H9 (cell line): ENCODE data around the gene S1PR5. TPM values are rescaled to one million over a fixed set of nuclear protein-coding genes. Genes with fewer than 3 reads are reported as not detected.

ENCODE experiments used
- DNase-seq: peaks from one replicate; pipeline ENCODE4 v3.0.0-alpha.2; 2017
- H2AFZ ChIP-seq: one replicate; pipeline ENCODE4 v1.6.1; 2013; ENCODE audit warnings: mild to moderate bottlenecking, low read length, control low read depth, moderate library complexity
- H2AK5ac ChIP-seq: 2 replicates; pipeline ENCODE4 v1.6.1; 2013; ENCODE audit warnings: low read length, control low read depth, mixed read lengths; ENCODE audit not compliant: insufficient read length
- H2BK120ac ChIP-seq: one replicate; pipeline ENCODE4 v1.6.1; 2013; ENCODE audit warnings: low read depth, mild to moderate bottlenecking, low read length, control low read depth, inconsistent platforms; ENCODE audit not compliant: poor library complexity, severe bottlenecking
- H2BK12ac ChIP-seq: 2 replicates; pipeline ENCODE4 v1.6.1; 2013; ENCODE audit warnings: low read length, control low read depth, mixed read lengths, low read depth; ENCODE audit not compliant: insufficient read length
- H2BK15ac ChIP-seq: 2 replicates; pipeline ENCODE4 v1.6.1; 2013; ENCODE audit warnings: low read depth, low read length, control low read depth
- H2BK20ac ChIP-seq: one replicate; pipeline ENCODE4 v1.6.1; 2013; ENCODE audit warnings: low read depth, mild to moderate bottlenecking, low read length, control low read depth, inconsistent platforms; ENCODE audit not compliant: poor library complexity, severe bottlenecking
- H2BK5ac ChIP-seq: 2 replicates; pipeline ENCODE4 v1.6.1; 2013; ENCODE audit warnings: low read length, control low read depth, mixed read lengths; ENCODE audit not compliant: insufficient read length
- H3K14ac ChIP-seq: 2 replicates; pipeline ENCODE4 v1.6.1; 2013; ENCODE audit warnings: low read length, control low read depth; ENCODE audit not compliant: insufficient read depth
- H3K18ac ChIP-seq: 2 replicates; pipeline ENCODE4 v1.6.1; 2013; ENCODE audit warnings: low read depth, mild to moderate bottlenecking, mixed read lengths, low read length, control low read depth; ENCODE audit not compliant: insufficient read length
- H3K23ac ChIP-seq: 2 replicates; pipeline ENCODE4 v1.6.1; 2013; ENCODE audit warnings: low read length, control low read depth, mixed read lengths, low read depth; ENCODE audit not compliant: insufficient read length
- H3K23me2 ChIP-seq: 2 replicates; pipeline ENCODE4 v1.6.1; 2013; ENCODE audit warnings: low read depth, mild to moderate bottlenecking, mixed read lengths, low read length, control low read depth; ENCODE audit not compliant: insufficient read length, poor library complexity, severe bottlenecking
- H3K27ac ChIP-seq: 2 replicates; pipeline ENCODE4 v1.5.1; 2013; ENCODE audit warnings: low read length, control low read depth, mixed read lengths, low read depth; ENCODE audit not compliant: insufficient read length
- H3K27me3 ChIP-seq: 2 replicates; pipeline ENCODE4 v1.6.1; 2013; ENCODE audit warnings: low read length, control low read depth, inconsistent platforms; ENCODE audit not compliant: insufficient read depth
- H3K4ac ChIP-seq: 2 replicates; pipeline ENCODE4 v1.6.1; 2013; ENCODE audit warnings: low read depth, mild to moderate bottlenecking, control low read depth, inconsistent platforms, low read length, moderate library complexity
- H3K4me1 ChIP-seq: 2 replicates; pipeline ENCODE4 v1.6.1; 2013; ENCODE audit warnings: low read length, control low read depth, inconsistent platforms; ENCODE audit not compliant: insufficient read depth
- H3K4me2 ChIP-seq: 2 replicates; pipeline ENCODE4 v1.6.1; 2013; ENCODE audit warnings: low read length, control low read depth, mixed read lengths; ENCODE audit not compliant: insufficient read length, insufficient read depth
- H3K56ac ChIP-seq: 2 replicates; pipeline ENCODE4 v1.6.1; 2013; ENCODE audit warnings: low read depth, mild to moderate bottlenecking, mixed read lengths, low read length, control low read depth; ENCODE audit not compliant: insufficient read length
- H3K79me1 ChIP-seq: 2 replicates; pipeline ENCODE4 v1.6.1; 2013; ENCODE audit warnings: low read depth, mild to moderate bottlenecking, moderate library complexity, low read length, control low read depth, inconsistent platforms; ENCODE audit not compliant: insufficient read depth, poor library complexity, severe bottlenecking
- H3K79me2 ChIP-seq: 2 replicates; pipeline ENCODE4 v1.6.1; 2013; ENCODE audit warnings: low read length, control low read depth, inconsistent platforms; ENCODE audit not compliant: insufficient read depth
- H3K9ac ChIP-seq: 2 replicates; pipeline ENCODE4 v1.6.1; 2013; ENCODE audit warnings: low read length, control low read depth, mixed read lengths; ENCODE audit not compliant: insufficient read length; ENCODE audit errors: extremely low read depth
- H3K9me3 ChIP-seq: one replicate; pipeline ENCODE4 v1.6.1; 2013; ENCODE audit warnings: low read depth, low read length, inconsistent platforms; ENCODE audit not compliant: control insufficient read depth
- H3T11ph ChIP-seq: one replicate; pipeline ENCODE4 v1.6.1; 2013; ENCODE audit warnings: mild to moderate bottlenecking, low read length, control low read depth, inconsistent platforms
- H4K20me1 ChIP-seq: one replicate; pipeline ENCODE4 v1.6.1; 2013; ENCODE audit not compliant: control insufficient read depth, insufficient read length, insufficient read depth
- H4K5ac ChIP-seq: 2 replicates; pipeline ENCODE4 v1.6.1; 2013; ENCODE audit warnings: low read depth, mild to moderate bottlenecking, mixed read lengths, low read length, control low read depth; ENCODE audit not compliant: insufficient read length
- H4K8ac ChIP-seq: replicated peaks from 2 replicates; pipeline ENCODE4 v1.6.1; 2013; ENCODE audit warnings: low read length, control low read depth, mixed read lengths, low read depth; ENCODE audit not compliant: insufficient read length
- H4K91ac ChIP-seq: 2 replicates; pipeline ENCODE4 v1.6.1; 2013; ENCODE audit warnings: low read depth, mild to moderate bottlenecking, moderate library complexity, mixed read lengths, low read length, control low read depth; ENCODE audit not compliant: insufficient read length
- H3K27ac Mint-ChIP-seq, 3 experiments: 2 replicates in 2 of 3; 3 replicates in 1 of 3; pipeline ENCODE4 v1.8.0; 2020 to 2021; ENCODE audit warnings: mixed read lengths in 3 of 3, mild to moderate bottlenecking in 1 of 3, moderate library complexity in 1 of 3
- H3K27me3 Mint-ChIP-seq: 2 replicates; pipeline ENCODE4 v1.8.0; 2021; ENCODE audit warnings: low read depth, mild to moderate bottlenecking, moderate library complexity, mixed read lengths
- H3K36me3 Mint-ChIP-seq, 3 experiments: 2 replicates in 2 of 3; 3 replicates in 1 of 3; pipeline ENCODE4 v1.8.0; 2020 to 2021; ENCODE audit warnings: low read depth in 3 of 3, mixed read lengths in 3 of 3; ENCODE audit not compliant: insufficient read depth in 1 of 3
- H3K4me1 Mint-ChIP-seq, 2 experiments: 2 replicates each; pipeline ENCODE4 v1.8.0; 2020; ENCODE audit warnings: mixed read lengths in 2 of 2
- H3K4me3 Mint-ChIP-seq, 2 experiments: 2 replicates in 1 of 2; 3 replicates in 1 of 2; pipeline ENCODE4 v1.8.0; 2020 to 2021; ENCODE audit warnings: mild to moderate bottlenecking in 2 of 2, mixed read lengths in 2 of 2, moderate library complexity in 1 of 2
- H3K9me3 Mint-ChIP-seq, 2 experiments: 2 replicates in 1 of 2; 3 replicates in 1 of 2; pipeline ENCODE4 v1.8.0; 2020; ENCODE audit warnings: mild to moderate bottlenecking in 2 of 2, mixed read lengths in 2 of 2, moderate library complexity in 1 of 2
- CTCF ChIP-seq: fragments of 200-600 bp; sonication (generic); conservative IDR thresholded peaks from 3 replicates; pipeline ENCODE4 v1.8.0; 2021; ENCODE audit warnings: antibody characterized with exemption, mild to moderate bottlenecking
- WGBS: extraction: QIAGEN DNeasy Blood & Tissue Kit; methylation state at CpG from one replicate; pipeline ENCODE4 v1.1.7; 2013; ENCODE audit warnings: missing lambda C conversion rate, low lambda C conversion rate, mixed read lengths; ENCODE audit not compliant: insufficient read length; ENCODE audit errors: extremely low coverage; 5-methylcytosine and 5-hydroxymethylcytosine counted together
- total RNA-seq: library from RNA; stranded (reverse); gene quantifications from 2 replicates; pipeline ENCODE4 v1.2.1, GENCODE V29; 2021

The S1PR5 gene
- total RNA-seq, 1 experiment from 2014 or later: 8.1 TPM

DNA sequence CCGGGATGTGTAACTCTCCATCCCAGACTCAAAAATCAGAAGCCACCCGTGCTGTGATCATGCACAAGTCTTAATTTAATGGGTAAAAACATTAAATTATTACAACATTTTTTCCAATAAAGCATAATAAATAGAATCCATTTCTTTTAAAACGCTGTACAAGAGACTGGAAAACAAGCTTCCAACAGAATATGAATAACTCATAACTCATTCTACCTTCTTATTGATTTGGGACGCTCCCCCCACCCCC lies 49.1 kb upstream of the S1PR5 start:
- WGBS: no CpG with 5 or more reads among the region's 4 CpGs
- Mint-ChIP-seq H3K36me3 (peaks cover 15 to 18% (median 15%) of the 10 kb centered on the region in 3 experiments), H3K27me3 (peaks cover 16% of the 10 kb centered on the region), H3K9me3 (no peaks in the 10 kb centered on the region), H3K27ac (peak overlapping the region in 2 of 3 experiments; percentile 64 to 82; a peak in 2 of 7 replicates), H3K4me3 (peak overlapping the region; percentile 97 to 99), H3K4me1 (peaks cover 31 to 33% of the 10 kb centered on the region in 2 experiments)
- Histone ChIP-seq H4K91ac (no peak overlapping the region), H2AK5ac (no peak overlapping the region), H3K27me3 (no peaks in the 10 kb centered on the region), H2BK12ac (no peak overlapping the region), H3K9ac (no peak overlapping the region), H3T11ph (no peak overlapping the region), H3K79me2 (no peaks in the 10 kb centered on the region), H3K18ac (no peak overlapping the region), H4K20me1 (no peaks in the 10 kb centered on the region), H3K9me3 (no peaks in the 10 kb centered on the region), H3K4ac (no peak overlapping the region), H2BK20ac (no peak overlapping the region), H3K14ac (no peak overlapping the region), H3K56ac (no peak overlapping the region), H3K4me2 (peak overlapping the region; percentile 45), H2BK5ac (no peak overlapping the region), H2BK15ac (no peak overlapping the region), H3K79me1 (no peaks in the 10 kb centered on the region), H4K8ac (no peak overlapping the region), H2AFZ (no peak overlapping the region), H3K4me1 (no peaks in the 10 kb centered on the region), H3K27ac (no peak overlapping the region), H3K23ac (no peak overlapping the region), H4K5ac (no peak overlapping the region), H2BK120ac (no peak overlapping the region), H3K23me2 (peaks cover 10% of the 10 kb centered on the region)
- TF ChIP-seq CTCF: no peak
- no peak for DNase-seq
